GM10847 (cell line): Measurements from ENCODE around the gene AXIN1.

Experiments used
- POLR2A ChIP-seq: IDR thresholded peaks from 2 replicates; pipeline ENCODE4 v1.6.1; 2011; ENCODE audit not compliant: insufficient read length; ENCODE audit errors: extremely low read depth

The AXIN1 gene

GRCh38 chr16:325375-326145, 27.0 kb downstream of the AXIN1 start:
- TF ChIP-seq POLR2A = no peak

- TF ChIP-seq POLR2A = no peak
These were observed 27.8 kb downstream of the AXIN1 start for GRCh38 chr16:324451-325334.

GRCh38 chr16:324201-324450, 28.4 kb downstream of the AXIN1 start:
- TF ChIP-seq POLR2A = no peak

GRCh38 chr16:322476-323143, 29.9 kb downstream of the AXIN1 start:
- TF ChIP-seq POLR2A = no peak

- TF ChIP-seq POLR2A = no peak
These were observed 31.0 kb downstream of the AXIN1 start for GRCh38 chr16:321532-321931.

- TF ChIP-seq POLR2A = no peak
These were observed 32.3 kb downstream of the AXIN1 start for GRCh38 chr16:320206-320605.

- no peak for TF ChIP-seq POLR2A
These were observed 33.9 kb downstream of the AXIN1 start for GRCh38 chr16:318628-319027.

GRCh38 chr16:317583-317982, 34.9 kb downstream of the AXIN1 start:
- no peak for TF ChIP-seq POLR2A

GRCh38 chr16:316741-317464, 35.6 kb downstream of the AXIN1 start:
- no peak for TF ChIP-seq POLR2A

GRCh38 chr16:314795-315299, 37.7 kb downstream of the AXIN1 start:
- TF ChIP-seq POLR2A = no peak

GRCh38 chr16:314351-314750, 38.2 kb downstream of the AXIN1 start:
- TF ChIP-seq POLR2A = no peak

- no peak for TF ChIP-seq POLR2A
These were observed 40.8 kb downstream of the AXIN1 start for GRCh38 chr16:311725-312124.

GRCh38 chr16:309476-309875, 43.0 kb downstream of the AXIN1 start:
- no peak for TF ChIP-seq POLR2A

- no peak for TF ChIP-seq POLR2A
These were observed 44.7 kb downstream of the AXIN1 start for GRCh38 chr16:307691-308312.

GRCh38 chr16:306911-307370, 45.6 kb downstream of the AXIN1 start:
- no peak for TF ChIP-seq POLR2A
